ENCODE measurements around the gene MBTD1.

Gene MBTD1

GRCh38 chr17:51142597-51142996 is 117.3 kb downstream of the MBTD1 start:
- no peak for DNase-seq

GRCh38 chr17:51135956-51136355 is 123.9 kb downstream of the MBTD1 start:
- no peak for DNase-seq

GRCh38 chr17:51133365-51133764 is 126.5 kb downstream of the MBTD1 start:
- DNase-seq, result no peak

GRCh38 chr17:51132964-51133319 is 126.9 kb downstream of the MBTD1 start:
- DNase-seq, result no peak

- peak; percentile 34 for DNase-seq
These were observed 131.8 kb downstream of the MBTD1 start for GRCh38 chr17:51128076-51128475.

All from CD4-positive, alpha-beta T cell treated with Interleukin-4 for 4 hours (primary cell).